Measurements from ENCODE around the gene HPCAL1. TPM values are rescaled to one million over a fixed set of nuclear protein-coding genes. Genes with fewer than 3 reads are reported as not detected.

Gene HPCAL1
- total and polyA plus RNA-seq, 7 experiments from 2014 or later = 44.9 to 137 (median 89.2) TPM

DNA sequence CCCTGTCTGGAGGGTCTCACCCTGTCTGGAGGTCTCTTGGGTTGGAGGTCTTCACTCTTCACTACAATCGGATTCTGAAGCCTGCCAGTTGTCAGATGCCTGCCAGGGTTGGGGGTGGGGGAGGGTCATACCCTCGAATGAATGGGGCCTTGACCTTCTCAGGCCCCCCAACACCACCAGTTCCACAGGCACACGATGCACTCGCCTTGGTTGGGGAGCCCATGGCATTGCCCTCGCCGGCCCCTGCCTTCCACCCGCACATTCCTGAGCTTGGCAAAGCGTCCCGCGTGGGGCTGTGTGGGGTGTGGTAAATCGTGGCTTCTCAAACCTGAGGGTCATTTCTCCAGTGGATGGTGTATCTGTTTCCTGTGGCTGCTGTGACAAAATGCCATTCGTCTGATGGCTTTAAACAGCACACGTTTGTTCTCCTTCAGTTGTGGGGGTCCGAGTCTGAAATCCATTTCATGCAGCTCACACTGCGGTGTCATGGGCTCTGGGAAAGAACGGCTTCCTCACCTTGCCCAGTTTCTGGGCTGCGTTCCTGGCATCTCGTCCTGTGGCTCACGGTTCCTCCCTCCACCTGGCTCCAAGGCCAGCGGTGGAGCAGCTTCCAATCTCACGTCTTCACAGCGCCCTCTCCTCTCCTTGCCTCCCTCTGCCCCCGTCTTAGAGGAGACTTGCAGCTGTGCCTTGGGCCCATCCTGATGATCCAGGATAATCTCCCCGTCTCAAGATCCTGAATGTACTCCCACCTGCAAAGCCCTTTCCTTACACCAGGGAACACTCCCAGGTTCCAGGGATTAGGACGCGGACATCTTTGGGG lies 38.0 kb upstream of the HPCAL1 start:
- H3K36me3 ChIP-seq (ENCODE audit: control insufficient read depth in 2 of 3, insufficient read depth in 3 of 3, low read length in 3 of 3) = no peaks in the 10 kb centered on the region
- Mint-ChIP-seq H3K27me3 (peaks cover 0 to 14% (median 0%) of the 10 kb centered on the region in 5 donors), H3K36me3 (no peaks in the 10 kb centered on the region), H3K4me1 (no peaks in the 10 kb centered on the region), H3K9me3 (peaks cover 0 to 2% (median 0%) of the 10 kb centered on the region in 11 donors), H3K27ac (no peak overlapping the region), H3K4me3 (no peak overlapping the region)
- ATAC-seq (no peak), DNase-seq (no peak)
- intact Hi-C loops (cut with micrococcal nuclease) = no loop called here
- ChIA-PET POLR2A (interaction anchor here (0.9 kb wide), 1 partner anchor 11 kb away, joined by 4 read pairs; no protein-coding TSS in a partner anchor), CTCF (interaction anchor here (1.6 kb wide), 1 partner anchor 144 kb away, joined by 12 read pairs; no protein-coding TSS in a partner anchor)
- H3K27ac ChIP-seq (ENCODE audit: low read depth, low read length) = no peak overlapping the region
- no peak overlapping the region for H3K4me3 ChIP-seq (ENCODE audit: low read length)
- no peaks in the 10 kb centered on the region for H3K27me3 ChIP-seq (ENCODE audit: control insufficient read depth in 2 of 2, insufficient read depth in 2 of 2, low read length in 2 of 2)
- no peaks in the 10 kb centered on the region for H3K4me1 ChIP-seq (ENCODE audit: control insufficient read depth in 2 of 2, insufficient read depth in 2 of 2, low read length in 2 of 2)
- no peaks in the 10 kb centered on the region for H3K9me3 ChIP-seq (ENCODE audit: control insufficient read depth in 2 of 3, low read length in 3 of 3)

DNA sequence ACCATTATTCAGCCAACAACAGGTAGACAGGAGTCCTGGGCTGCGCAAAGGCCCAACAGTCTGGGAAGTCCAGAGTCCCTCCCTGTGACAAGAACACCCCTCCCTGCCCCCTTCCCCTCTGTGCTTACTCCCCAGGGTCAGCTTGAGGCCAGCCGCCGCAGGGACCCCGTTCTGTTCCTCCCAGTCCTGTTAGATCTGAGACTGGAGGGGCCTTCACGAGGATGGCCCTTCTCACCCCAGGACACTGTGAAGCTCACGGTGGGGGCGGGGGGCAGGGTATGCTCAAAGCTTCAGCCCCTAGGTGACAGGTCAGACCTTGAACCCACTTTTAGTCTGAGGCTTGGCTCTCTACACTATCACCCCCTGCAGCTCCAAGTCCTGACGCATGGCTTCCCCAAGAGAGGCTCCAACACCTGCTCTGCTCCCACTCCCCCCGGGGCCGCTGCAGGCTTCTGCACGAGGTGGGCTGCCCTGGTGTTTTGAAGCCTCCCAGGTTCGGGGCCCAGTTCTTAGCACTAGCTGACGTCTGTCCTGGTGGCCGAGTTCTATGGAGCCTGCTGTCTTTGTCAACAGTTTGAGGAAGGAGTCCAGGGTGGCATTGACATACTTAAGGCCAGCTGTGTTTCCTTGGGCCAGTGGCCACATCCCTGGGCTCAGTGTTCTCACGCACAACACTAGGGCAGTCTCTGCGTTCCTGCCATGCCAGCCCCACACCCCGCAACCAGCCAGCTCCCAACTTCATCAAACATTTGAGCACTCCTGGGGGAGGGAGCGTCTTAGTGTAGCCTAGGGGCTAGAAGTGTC lies 37.2 kb upstream of the HPCAL1 start:
- intact Hi-C loops (cut with micrococcal nuclease) = no loop called here
- CTCF ChIA-PET = interaction anchor here (1.6 kb wide), 1 partner anchor 143 kb away, joined by 12 read pairs; no protein-coding TSS in a partner anchor

DNA sequence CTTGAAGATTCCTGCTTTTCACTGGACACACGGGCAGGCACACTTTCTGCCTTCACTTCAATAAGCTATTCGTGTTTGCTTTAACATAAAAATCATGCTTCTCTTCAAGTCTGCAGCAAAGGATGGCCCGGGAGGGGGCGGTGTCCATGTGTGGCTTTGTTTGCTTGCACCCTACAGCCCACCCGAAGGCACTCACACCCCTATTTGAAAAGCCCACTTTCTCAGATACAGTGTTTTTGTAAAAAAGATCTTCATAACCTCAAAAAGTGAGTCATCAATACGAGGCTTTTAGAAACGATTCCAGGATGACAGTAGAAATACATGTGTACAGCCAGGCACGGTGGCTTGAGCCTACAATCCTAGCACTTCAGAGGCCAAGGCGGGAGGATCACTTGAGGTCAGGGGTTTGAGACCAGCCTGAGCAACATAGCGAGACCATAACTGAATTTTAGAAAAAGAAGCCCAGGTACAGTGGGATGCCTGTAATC lies 36.5 kb upstream of the HPCAL1 start:
- ChIA-PET POLR2A (interaction anchor here (0.7 to 1.4 kb wide), 2 partner anchors 14 to 796 kb away, joined by 3 read pairs; no protein-coding TSS in a partner anchor), CTCF (interaction anchor here (1.2 to 1.6 kb wide), 2 partner anchors 142 to 169 kb away, joined by 3 to 12 read pairs; no protein-coding TSS in a partner anchor)
- peaks cover 0 to 12% (median 0%) of the 10 kb centered on the region in 5 donors for H3K27me3 Mint-ChIP-seq
- H3K27ac Mint-ChIP-seq = peak overlapping the region in 1 of 9 donors; percentile 25
- peaks cover 0 to 8% of the 10 kb centered on the region in 2 donors for H3K4me1 ChIP-seq (ENCODE audit: control insufficient read depth in 2 of 2, insufficient read depth in 2 of 2, low read length in 2 of 2)
- H3K9me3 Mint-ChIP-seq = peaks cover 0 to 2% (median 0%) of the 10 kb centered on the region in 11 donors
- intact Hi-C loops (cut with micrococcal nuclease) = no loop called here
- H3K4me3 ChIP-seq (ENCODE audit: low read length) = no peak overlapping the region
- no peak for DNase-seq
- H3K27ac ChIP-seq (ENCODE audit: low read depth, low read length) = no peak overlapping the region
- H3K4me3 Mint-ChIP-seq = no peak overlapping the region
- no peak for ATAC-seq
- no peaks in the 10 kb centered on the region for H3K27me3 ChIP-seq (ENCODE audit: control insufficient read depth in 2 of 2, insufficient read depth in 2 of 2, low read length in 2 of 2)
- no peaks in the 10 kb centered on the region for H3K36me3 Mint-ChIP-seq
- no peaks in the 10 kb centered on the region for H3K9me3 ChIP-seq (ENCODE audit: control insufficient read depth in 2 of 3, low read length in 3 of 3)
- H3K4me1 Mint-ChIP-seq = peaks cover 5 to 8% (median 7%) of the 10 kb centered on the region in 7 donors
- H3K36me3 ChIP-seq (ENCODE audit: control insufficient read depth in 2 of 3, insufficient read depth in 3 of 3, low read length in 3 of 3) = no peaks in the 10 kb centered on the region

More for the DNA sequence above, 37.2 kb upstream of the HPCAL1 start:
- no peaks in the 10 kb centered on the region for H3K27me3 ChIP-seq (ENCODE audit: control insufficient read depth in 2 of 2, insufficient read depth in 2 of 2, low read length in 2 of 2)
- Mint-ChIP-seq H3K27me3 (peaks cover 0 to 14% (median 0%) of the 10 kb centered on the region in 5 donors), H3K9me3 (peaks cover 0 to 2% (median 0%) of the 10 kb centered on the region in 11 donors), H3K36me3 (no peaks in the 10 kb centered on the region), H3K27ac (no peak overlapping the region), H3K4me1 (peaks cover 1 to 4% (median 3%) of the 10 kb centered on the region in 7 donors), H3K4me3 (no peak overlapping the region)
- ATAC-seq (no peak), DNase-seq (no peak)
- peaks cover 0 to 3% of the 10 kb centered on the region in 2 donors for H3K4me1 ChIP-seq (ENCODE audit: control insufficient read depth in 2 of 2, insufficient read depth in 2 of 2, low read length in 2 of 2)
- H3K4me3 ChIP-seq (ENCODE audit: low read length) = no peak overlapping the region
- POLR2A ChIA-PET = interaction anchor here (0.9 kb wide), 1 partner anchor 10 kb away, joined by 4 read pairs; no protein-coding TSS in a partner anchor
- H3K9me3 ChIP-seq (ENCODE audit: control insufficient read depth in 2 of 3, low read length in 3 of 3) = no peaks in the 10 kb centered on the region
- H3K27ac ChIP-seq (ENCODE audit: low read depth, low read length) = no peak overlapping the region
- H3K36me3 ChIP-seq (ENCODE audit: control insufficient read depth in 2 of 3, insufficient read depth in 3 of 3, low read length in 3 of 3) = no peaks in the 10 kb centered on the region

GRCh38 chr2:10267036-10267435 lies 35.7 kb upstream of the HPCAL1 start:
- Histone ChIP-seq H3K36me3 (ENCODE audit: control insufficient read depth in 2 of 3, insufficient read depth in 3 of 3, low read length in 3 of 3) (no peaks in the 10 kb centered on the region), H3K27ac (ENCODE audit: low read depth, low read length) (no peak overlapping the region), H3K9me3 (ENCODE audit: control insufficient read depth in 2 of 3, low read length in 3 of 3) (no peaks in the 10 kb centered on the region), H3K4me3 (ENCODE audit: low read length) (no peak overlapping the region), H3K27me3 (ENCODE audit: control insufficient read depth in 2 of 2, insufficient read depth in 2 of 2, low read length in 2 of 2) (no peaks in the 10 kb centered on the region), H3K4me1 (ENCODE audit: control insufficient read depth in 2 of 2, insufficient read depth in 2 of 2, low read length in 2 of 2) (peaks cover 0 to 8% of the 10 kb centered on the region in 2 donors)
- no peak for ATAC-seq
- peak overlapping the region in 1 of 9 donors; percentile 21 for H3K27ac Mint-ChIP-seq
- CTCF ChIA-PET = interaction anchor here (1.2 to 7.8 kb wide), 2 partner anchors 142 to 168 kb away, joined by 3 to 81 read pairs; no protein-coding TSS in a partner anchor
- peaks cover 5 to 13% (median 8%) of the 10 kb centered on the region in 7 donors for H3K4me1 Mint-ChIP-seq
- intact Hi-C loops (cut with micrococcal nuclease) = no loop called here
- H3K27me3 Mint-ChIP-seq = peaks cover 0 to 6% (median 0%) of the 10 kb centered on the region in 5 donors
- H3K9me3 Mint-ChIP-seq = peaks cover 0 to 2% (median 0%) of the 10 kb centered on the region in 11 donors
- no peak for DNase-seq
- H3K36me3 Mint-ChIP-seq = no peaks in the 10 kb centered on the region
- no peak overlapping the region for H3K4me3 Mint-ChIP-seq
- POLR2A ChIA-PET = interaction anchor here (0.6 to 1.4 kb wide), 2 partner anchors 13 to 143 kb away, joined by 3 read pairs; no protein-coding TSS in a partner anchor

DNA sequence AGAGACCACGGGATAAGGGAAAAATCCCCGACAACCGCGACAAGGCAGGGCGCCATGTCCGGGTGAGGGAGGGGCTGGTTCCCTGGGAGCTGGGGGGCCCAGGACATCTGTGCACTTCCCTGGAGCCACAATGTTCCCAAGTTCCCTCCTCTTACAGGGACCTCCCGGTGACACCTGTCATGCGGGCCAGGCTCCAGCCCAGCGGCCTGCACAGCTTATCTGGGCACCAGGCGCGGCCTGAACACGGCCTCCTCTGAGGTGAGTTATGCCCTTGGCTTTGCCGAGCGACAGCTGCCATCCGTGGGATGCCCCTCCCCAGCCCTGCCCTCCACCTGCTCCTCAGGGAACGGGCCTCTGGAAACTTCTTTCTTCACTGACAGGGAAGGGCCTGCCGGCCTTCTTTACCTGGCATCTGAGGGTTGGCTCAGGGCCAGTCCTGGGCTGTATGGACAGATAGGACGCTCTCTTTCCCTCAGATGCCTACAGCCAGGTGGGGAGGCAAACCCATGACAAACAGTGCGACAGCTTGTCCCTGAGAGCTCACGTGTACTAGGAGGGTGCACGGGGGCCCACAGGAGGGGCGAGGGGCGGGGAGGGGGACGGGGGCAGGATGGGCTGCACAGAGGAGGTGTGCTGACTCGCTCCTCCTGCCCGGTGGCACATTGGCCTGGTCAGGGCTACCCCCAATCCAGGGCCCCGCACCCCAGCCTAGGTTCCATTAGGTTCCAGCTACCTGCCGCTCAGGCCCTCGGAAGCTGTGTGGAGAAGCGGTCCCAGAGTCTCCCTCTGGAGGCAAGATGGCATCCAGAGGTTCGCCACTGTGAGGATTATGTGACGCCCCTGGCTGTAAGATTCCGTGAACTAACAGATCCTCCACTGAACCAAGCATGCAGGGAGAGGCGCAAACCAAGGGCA lies 34.9 kb upstream of the HPCAL1 start:
- Histone ChIP-seq H3K4me3 (ENCODE audit: low read length) (no peak overlapping the region), H3K36me3 (ENCODE audit: control insufficient read depth in 2 of 3, insufficient read depth in 3 of 3, low read length in 3 of 3) (no peaks in the 10 kb centered on the region), H3K9me3 (ENCODE audit: control insufficient read depth in 2 of 3, low read length in 3 of 3) (no peaks in the 10 kb centered on the region), H3K4me1 (ENCODE audit: control insufficient read depth in 2 of 2, insufficient read depth in 2 of 2, low read length in 2 of 2) (peaks cover 0 to 8% of the 10 kb centered on the region in 2 donors), H3K27me3 (ENCODE audit: control insufficient read depth in 2 of 2, insufficient read depth in 2 of 2, low read length in 2 of 2) (no peaks in the 10 kb centered on the region), H3K27ac (ENCODE audit: low read depth, low read length) (no peak overlapping the region)
- H3K27ac Mint-ChIP-seq = no peak overlapping the region
- H3K4me1 Mint-ChIP-seq = peaks cover 5 to 13% (median 11%) of the 10 kb centered on the region in 7 donors
- H3K4me3 Mint-ChIP-seq = no peak overlapping the region
- H3K36me3 Mint-ChIP-seq = no peaks in the 10 kb centered on the region
- no peak for ATAC-seq
- intact Hi-C loops (cut with micrococcal nuclease) = no loop called here
- H3K27me3 Mint-ChIP-seq = no peaks in the 10 kb centered on the region
- DNase-seq = no peak
- ChIA-PET CTCF (interaction anchor here (1.0 to 7.8 kb wide), 3 partner anchors 35 to 167 kb away, joined by 4 to 81 read pairs (median 25); partner anchors contain the start of gene HPCAL1), POLR2A (interaction anchor here (1.4 kb wide), 1 partner anchor 12 kb away, joined by 3 read pairs; no protein-coding TSS in a partner anchor)
- H3K9me3 Mint-ChIP-seq = peaks cover 0 to 2% (median 0%) of the 10 kb centered on the region in 11 donors
